ENCODE results near the gene PCDH9. TPM values are rescaled to one million over a fixed set of nuclear protein-coding genes. Genes with fewer than 3 reads are reported as not detected.

PCDH9 gene
- total RNA-seq, 1 donor from 2014 or later: 52.7 TPM

DNA sequence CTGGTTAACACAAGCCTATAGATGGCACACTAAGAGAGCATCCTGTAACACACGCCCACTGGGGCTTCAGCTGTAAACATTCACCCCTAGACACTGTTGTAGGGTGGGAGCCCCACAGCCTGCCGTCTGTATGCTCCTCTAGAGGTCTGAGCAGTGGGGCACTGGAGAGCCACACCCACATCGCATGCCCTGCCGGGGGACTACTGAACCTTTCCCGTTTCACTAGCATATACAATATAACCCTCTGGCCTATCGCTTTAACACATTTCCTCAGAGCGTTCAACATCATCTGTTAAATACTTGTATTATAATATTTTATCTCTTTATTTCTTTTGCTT, 73.4 kb downstream of the PCDH9 start:
- no peak for DNase-seq (ENCODE audit: low spot score)

DNA sequence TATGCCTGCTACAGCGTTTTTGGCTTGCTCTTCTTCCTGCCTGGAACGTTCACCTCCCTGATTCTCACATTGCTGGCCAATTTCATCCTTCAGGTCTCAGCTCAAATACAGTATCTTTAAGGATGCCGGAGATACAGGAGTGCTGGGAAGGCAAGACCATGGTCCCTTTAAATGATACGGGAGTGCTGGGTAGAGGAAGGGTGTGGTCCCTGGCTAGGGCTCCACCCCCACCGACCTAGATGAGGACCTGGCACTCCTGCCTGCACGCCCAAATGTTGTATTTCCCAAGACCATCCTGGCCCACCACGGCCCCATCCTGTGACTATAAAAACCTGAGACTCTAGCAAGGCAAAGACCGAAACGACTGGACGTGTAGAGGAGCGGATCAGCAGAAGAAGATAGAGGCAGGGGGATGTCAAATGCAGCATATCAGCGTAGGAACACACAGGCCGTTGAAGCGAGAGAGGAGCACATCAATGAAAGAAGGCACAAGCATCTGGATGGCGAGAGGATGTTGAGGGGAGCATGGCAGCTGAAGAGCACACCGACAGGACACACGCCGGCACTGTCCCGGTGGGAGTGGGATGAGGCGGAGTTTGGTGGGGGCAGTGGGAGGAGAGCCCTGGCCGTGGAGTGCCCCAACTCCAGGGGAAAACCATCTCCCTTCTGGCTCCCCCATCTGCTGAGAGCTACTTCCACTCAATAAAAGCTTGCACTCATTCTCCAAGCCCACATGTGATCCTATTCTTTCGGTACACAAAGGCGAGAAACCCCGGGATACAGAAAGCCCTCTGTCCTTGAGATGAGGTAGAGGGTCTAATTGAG, 74.0 kb downstream of the PCDH9 start:
- DNase-seq (ENCODE audit: low spot score): no peak

DNA sequence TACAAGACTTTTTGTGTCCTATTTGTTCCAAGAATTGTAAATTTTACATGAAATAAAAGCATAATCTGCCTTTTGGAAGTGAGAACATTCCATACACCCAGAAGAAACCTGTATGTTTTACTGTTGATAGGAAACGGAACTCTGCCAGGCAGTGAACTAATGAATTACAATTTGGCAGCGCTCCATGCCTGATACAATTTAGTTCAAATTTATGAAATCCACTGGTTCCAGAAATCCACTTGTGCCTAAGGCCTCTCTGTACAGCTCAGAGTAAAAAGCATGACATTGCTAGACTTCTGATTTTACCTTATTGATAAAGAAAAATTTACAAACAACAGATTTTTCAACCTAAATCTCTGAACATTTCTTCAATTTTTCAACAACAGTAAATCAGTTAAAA, 78.1 kb downstream of the PCDH9 start:
- DNase-seq (ENCODE audit: low spot score): no peak

DNA sequence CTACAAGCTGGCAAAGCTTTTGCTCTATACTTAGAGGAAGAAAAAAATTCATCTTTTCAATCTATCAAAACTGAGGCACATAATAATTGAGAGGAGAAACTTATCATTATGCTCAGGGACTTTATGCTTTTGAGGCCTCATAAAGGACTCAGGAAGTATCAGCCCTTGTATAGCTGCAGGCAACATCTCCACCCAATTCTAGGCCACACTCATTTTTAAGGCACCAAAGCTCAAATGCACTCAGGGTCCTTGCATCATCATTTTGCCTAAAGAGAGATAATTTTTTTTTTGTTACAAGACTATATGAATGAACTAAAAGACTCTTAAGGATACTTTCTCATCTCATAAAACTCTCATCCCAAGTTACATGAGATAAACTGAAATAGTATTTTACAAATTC, 78.5 kb downstream of the PCDH9 start:
- DNase-seq (ENCODE audit: low spot score): peak; percentile 21

- DNase-seq (ENCODE audit: low spot score): no peak
These were observed 79.5 kb downstream of the PCDH9 start for GRCh38 chr13:67150608-67151007.

DNA sequence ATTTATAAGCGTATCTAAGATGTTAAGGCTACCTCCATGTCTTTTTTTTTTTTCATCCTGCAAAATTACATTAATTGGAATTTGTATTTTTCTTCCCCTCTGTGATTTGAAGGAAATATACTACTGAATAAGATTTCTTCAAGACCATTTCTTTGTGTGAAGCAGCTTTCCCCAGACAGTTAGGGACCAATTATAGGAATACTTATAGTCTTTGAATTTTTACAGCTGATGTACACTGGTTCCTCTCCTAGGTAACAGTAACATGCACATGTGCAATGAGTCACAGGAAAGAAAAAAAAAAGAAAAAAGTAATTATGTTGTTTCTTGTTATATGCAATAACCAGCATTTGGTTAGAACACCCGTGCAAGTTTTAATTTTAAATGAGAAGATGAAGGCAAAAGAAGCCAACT, 82.0 kb downstream of the PCDH9 start:
- no peak for DNase-seq (ENCODE audit: low spot score)

- DNase-seq (ENCODE audit: low spot score): peak; percentile 85
These were observed 82.6 kb downstream of the PCDH9 start for GRCh38 chr13:67147342-67148133.

- DNase-seq (ENCODE audit: low spot score): no peak
These were observed 83.5 kb downstream of the PCDH9 start for GRCh38 chr13:67146523-67147130.

- DNase-seq (ENCODE audit: low spot score): no peak
These were observed 84.2 kb downstream of the PCDH9 start for GRCh38 chr13:67145950-67146349.

- no peak for DNase-seq (ENCODE audit: low spot score)
These were observed 86.5 kb downstream of the PCDH9 start for GRCh38 chr13:67143544-67144115.

DNA sequence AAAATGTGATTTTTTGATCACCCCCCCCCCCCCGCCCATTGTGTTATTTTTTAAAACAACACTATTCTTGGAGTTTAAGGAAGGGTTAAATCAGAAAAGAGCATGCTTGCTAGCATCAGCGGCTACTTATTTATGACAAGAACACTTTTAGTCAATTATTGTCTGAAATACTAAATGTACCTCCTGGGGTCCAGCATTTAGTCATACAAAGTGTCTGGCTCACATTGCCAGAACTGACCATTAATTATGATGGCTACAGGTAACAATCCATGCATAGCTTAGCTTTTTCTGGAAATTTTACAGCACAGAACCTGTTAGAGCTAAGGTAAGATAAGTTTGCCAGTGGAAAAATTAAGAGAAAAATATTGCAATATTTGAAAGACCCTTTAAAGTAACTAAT, 90.1 kb downstream of the PCDH9 start:
- DNase-seq (ENCODE audit: low spot score): no peak

- no peak for DNase-seq (ENCODE audit: low spot score)
These were observed 90.6 kb downstream of the PCDH9 start for GRCh38 chr13:67139551-67139950.

DNA sequence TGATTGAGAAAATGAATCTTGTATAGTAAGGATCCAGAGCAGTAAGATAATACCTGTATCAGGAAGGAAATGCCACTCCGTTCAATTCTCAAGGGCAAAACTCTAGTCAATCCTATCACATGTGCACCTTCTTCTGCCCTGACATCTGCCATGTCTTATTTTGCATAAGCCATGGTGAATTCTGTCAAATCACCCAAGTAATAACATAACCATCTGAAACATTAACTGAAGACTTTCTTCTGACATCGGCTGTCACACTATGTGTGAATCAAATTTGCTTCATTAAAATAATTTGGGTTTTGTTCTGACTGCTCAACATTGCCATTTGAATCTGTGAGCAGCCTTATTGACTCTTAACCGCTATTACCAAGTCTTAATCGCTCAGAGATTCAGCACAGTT, 91.2 kb downstream of the PCDH9 start:
- DNase-seq (ENCODE audit: low spot score): no peak

- no peak for DNase-seq (ENCODE audit: low spot score)
These were observed 92.9 kb downstream of the PCDH9 start for GRCh38 chr13:67137044-67137735.

GRCh38 chr13:67136157-67136556, 94.0 kb downstream of the PCDH9 start:
- no peak for DNase-seq (ENCODE audit: low spot score)

- no peak for DNase-seq (ENCODE audit: low spot score)
These were observed 94.8 kb downstream of the PCDH9 start for GRCh38 chr13:67135356-67135755.

GRCh38 chr13:67134417-67135129, 95.6 kb downstream of the PCDH9 start:
- peak; percentile 46 for DNase-seq (ENCODE audit: low spot score)

- DNase-seq (ENCODE audit: low spot score): peak; percentile 74
These were observed 96.7 kb downstream of the PCDH9 start for GRCh38 chr13:67133476-67133875.

- no peak for DNase-seq (ENCODE audit: low spot score)
These were observed 98.7 kb downstream of the PCDH9 start for GRCh38 chr13:67131393-67131792.

DNA sequence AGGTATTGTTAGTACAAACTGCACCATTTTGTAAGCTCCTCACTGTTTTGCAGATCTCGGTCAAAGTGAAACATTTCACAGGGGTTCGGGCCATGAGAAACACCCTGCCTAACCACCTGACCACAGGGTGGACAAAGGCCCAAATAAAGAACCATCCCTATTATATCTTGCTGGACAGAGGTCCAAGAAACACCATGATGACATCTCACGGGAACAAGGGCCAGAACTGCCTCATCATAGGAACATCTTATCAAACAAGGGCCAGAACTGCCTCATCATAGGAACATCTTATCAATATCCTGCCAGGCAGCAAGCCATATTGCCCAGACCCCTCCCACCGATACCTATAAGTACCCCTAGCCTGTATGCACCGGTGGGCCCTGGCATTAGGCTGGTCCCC, 99.7 kb downstream of the PCDH9 start:
- DNase-seq (ENCODE audit: low spot score): no peak

GRCh38 chr13:67128136-67128535, 102.0 kb downstream of the PCDH9 start:
- no peak for DNase-seq (ENCODE audit: low spot score)

Measured in umbilical cord (tissue), 2 donors.